Right forelimb (tissue), 1 donor: ENCODE data around the gene BICD1.

Experiments used
- DNase-seq: peaks from one replicate; pipeline ENCODE4 v3.0.0-alpha.2; 2018

Gene BICD1

DNA sequence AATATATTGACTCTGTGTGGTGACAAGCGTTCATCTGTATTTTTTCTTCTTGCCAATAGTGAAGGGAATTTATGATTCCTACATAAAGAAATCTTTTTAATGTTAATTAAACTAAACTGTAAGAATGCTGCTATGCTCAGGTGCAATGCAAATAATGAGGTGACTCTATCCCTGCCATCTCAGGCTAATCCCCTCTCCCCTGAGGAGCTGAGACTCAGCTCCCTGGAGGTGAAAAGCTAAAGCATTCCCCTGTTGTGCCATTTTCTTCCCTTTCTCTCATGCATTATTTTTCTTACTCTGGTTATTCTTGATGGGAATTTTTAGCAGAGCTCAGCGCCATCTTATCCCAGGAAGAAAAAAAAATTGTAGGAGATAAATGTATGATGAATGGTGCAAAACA lies 178.8 kb downstream of the BICD1 start:
- DNase-seq = no peak

DNA sequence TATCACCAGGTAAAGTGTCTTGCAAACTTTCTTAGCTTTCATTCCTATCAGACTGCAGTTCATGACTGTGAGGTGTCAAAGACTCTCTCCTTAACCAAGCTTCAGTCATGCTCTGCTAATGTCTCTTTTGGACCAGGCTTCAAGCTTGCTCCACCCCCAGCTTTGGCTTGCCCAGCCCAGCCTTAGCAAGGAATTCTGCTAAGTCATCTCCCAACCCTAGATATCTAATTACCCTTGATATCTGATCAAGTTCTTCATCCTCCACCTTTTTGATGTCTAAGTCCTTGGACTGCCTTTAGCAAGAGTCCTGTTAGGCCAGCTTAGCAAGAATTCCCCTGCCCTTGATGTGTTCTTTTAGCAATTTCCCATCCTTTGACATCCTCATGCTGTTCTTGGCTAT lies 183.8 kb downstream of the BICD1 start:
- no peak for DNase-seq

DNA sequence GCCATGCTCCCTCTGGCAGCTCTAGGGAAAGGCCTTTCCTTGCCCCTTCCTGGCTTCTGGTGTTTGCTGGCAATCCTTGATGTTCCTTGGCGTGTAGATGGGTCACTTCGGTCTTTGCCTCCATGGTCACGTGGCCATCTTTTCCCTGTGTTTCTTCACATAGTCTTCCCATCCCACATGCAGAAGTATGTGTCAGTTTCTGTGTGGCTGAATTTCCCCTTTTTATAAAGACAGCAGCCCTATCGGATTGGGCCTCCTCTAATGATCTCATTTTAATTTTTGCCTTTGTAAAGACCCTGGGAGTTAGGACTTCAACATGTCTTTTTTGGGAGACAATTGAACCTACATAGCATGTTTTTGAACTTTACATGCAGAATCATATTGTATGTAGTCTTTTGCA lies 185.5 kb downstream of the BICD1 start:
- no peak for DNase-seq

DNA sequence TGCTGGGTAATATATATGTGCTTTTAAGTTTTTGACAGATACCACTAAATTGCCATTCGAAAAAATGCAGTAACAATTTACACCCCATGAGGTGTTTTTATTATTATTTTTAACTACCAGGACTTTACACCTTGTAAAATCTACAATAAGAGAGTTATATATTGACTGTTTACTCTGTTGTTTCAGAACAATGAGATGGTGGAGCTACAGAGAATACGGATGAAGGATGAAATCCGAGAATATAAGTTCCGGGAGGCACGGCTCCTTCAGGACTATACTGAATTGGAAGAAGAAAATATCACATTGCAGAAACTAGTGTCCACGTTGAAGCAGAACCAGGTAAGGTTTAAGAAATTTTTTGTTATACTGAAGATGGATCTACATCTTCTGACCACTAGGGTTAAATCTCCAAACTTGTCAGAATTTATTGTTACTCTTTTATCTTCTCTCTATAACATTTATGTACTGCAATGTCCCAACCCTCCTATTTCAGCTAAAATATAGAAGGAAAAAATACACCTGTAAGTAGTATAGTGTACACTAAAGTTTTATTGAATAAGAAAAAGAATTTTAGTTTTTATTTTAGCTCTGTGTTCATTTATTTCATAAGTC lies 187.3 kb downstream of the BICD1 start:
- DNase-seq = no peak

DNA sequence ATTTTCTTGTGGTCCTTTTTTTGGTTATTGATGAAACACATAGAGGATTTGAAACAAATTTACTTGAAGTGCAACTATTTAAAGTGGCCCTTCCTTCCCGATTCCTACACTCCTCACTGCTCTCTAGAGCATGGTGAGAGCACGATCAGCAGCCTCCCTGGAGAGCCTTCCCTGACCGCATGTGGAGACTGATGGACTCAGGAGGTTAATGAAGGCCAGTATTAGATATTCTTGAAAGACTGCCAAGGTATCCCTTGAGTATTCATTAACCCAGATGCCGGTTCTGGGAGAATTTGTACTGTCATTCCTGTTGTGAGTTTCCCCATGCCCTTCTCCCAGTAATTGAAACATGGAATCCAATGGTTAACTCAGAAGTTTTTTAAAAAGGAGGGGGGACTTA lies 189.9 kb downstream of the BICD1 start:
- DNase-seq = no peak

DNA sequence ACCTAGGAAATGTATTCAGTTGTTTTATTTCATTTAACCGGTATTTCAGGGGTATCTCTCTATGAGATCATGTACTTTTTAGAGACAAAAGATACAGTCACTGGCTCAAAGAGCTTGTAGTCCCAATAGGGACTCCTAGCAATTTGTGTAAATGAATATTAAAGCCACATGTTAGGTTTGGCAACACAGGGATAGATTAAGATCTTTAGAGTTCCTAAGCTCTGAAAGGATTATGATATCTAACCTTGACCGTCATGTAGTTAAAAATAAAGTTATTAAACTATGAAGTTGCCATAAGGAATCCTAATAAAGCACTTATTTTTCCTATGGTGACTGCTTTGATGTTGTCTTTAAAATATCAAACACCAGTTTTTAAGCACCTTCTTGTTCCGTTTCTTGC lies 192.3 kb downstream of the BICD1 start:
- DNase-seq = no peak

DNA sequence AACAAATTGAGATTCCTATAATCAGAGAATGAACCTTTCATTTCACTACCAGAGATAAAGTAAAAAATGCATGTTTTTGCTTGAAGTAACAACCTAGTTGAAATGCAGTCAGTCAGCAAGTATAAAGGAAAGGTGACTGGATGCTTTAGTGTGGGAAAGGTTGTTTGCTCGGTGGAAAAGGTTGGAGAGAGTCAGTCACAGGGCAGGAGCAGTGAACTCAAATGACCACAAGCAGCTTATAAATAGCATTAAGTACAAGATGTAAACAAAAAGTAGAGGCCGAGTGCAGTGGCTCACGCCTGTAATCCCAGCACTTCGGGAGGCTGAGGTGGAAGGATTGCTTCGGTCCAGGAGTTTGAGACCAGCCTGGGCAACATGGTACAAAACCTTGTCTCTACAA lies 194.6 kb downstream of the BICD1 start:
- DNase-seq = no peak

DNA sequence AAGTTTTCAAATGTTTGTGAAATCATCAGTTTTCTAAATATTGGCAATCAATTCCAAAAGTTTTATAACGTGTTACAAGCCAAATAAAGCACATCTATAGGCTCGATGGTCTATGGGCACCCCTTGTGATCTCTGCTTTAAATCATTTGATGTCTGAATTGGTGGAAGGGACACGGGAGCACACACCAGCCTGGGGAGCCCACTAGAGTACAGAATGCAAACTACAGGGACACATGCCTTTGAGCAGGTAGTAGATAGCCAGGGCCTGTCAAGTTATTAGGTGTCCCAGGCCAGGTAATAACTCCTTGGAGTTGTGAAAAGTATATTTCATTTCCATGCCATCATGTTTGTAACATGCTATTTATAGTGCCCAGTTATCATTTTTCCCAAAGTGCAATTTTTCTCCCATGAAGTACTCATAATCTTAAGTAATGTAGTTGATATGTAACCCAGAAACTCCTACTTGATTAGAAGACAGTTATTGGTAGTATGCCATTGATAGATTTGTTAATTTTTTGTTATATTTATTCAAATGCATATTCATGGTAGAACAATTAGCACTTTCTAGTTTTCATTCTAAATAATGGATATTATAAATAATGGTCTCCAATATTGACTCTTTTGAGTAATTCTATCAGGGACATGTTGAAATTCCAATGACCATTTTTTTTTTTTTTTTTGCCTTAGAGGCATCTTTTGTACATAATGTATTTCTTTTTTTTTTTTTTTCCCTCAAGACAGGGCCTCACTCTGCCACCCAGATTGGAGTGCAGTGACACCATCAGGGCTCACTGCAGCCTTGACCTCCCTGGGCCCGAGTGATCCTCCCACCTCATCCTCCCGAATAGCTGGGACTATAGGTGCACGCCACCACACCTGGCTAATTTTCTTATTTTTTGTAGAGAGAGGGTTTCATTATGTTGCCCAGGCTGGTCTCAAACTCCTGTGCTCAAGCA lies 195.8 kb downstream of the BICD1 start:
- DNase-seq = no peak

DNA sequence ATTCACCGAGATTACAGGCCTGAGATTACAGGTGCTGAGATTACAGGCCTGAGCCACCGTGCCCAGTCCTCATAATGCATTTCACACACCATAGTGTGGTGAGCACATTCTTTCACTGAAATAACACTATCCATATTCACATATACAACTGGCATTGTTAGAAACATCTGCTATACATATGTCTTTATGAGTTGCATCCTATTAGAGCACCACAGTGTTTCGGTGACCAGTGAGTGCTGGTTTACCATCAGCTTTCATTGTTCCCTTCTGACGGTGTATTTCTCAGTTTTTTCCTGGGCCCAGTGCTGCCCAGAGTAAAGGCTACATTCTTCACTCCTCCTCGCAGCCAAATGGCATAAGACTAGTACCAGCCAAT lies 196.5 kb downstream of the BICD1 start:
- DNase-seq = no peak

DNA sequence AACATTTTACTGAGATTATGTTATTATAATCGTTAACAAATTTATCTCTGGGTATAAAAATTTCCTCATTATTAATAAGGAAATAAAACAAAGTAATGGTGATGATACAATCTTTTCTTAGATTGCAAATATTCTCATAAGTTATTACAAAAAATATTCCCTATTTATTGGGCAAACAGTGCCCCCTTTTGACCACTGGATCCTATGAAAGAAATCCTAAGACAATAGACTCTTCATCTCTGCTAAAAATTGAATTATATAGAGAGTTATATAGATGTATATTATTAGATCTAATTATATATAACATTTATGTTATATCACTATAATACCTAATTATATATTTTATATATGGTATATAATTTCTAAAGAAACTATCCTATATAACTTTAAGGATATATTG lies 198.5 kb downstream of the BICD1 start:
- no peak for DNase-seq

DNA sequence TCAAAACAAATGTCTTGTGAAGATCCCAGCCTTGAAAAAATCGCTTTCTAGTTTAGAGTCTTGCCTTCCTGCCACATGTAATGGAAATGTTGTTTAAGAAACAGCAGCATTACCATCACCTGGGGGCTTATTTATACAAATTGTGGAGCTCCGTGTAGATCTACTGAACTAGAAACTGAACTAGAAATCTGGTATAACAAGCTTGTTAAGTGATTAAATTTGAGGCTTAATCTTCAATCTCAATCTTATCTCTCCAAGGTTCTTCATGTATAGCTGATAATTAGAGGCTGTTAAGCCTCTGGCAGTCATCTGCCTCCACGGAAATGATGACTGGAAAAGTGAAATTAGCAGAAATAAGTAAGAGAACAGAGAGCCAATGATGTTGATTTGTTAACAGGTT lies 200.7 kb downstream of the BICD1 start:
- no peak for DNase-seq

DNA sequence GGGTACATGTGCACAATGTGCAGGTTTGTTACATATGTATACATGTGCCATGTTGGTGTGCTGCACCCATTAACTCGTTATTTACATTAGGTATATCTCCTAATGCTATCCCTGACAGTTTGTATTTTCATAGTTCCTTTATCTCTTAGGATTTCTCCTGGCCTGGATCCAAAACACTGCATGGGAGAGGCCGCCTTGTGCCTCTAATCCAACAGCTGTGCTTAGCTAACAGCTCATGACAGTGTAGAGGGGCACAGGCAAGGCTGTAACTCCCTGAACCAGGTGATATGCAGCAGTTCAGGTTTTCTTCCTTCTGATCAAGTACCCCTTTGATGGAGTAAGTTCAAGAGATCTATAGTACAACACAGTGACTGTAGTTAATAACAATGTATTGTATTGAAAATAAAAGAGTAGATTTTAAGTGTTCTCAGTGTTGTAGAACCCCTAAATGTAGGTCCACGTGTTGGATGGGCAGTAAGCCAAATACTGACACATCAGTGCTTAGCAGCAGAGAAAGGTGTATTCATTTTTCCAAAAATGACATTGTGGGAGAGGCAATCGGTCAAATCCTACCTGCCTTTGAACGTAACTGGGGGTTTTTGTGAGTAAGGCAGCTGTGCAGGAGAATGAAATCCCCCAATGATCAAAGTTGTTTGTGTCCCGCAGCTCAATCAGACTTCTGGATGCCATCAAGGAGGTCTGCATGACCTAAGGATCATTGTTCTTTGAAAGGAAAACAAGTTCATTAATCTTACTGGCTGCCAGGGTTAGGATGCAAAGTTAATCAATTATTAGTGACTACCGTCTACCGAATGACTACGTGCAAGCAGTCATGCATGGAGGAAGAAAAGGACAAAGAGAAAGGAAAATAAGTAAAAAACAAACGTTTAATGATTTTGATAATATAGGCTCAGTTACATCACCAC lies 203.4 kb downstream of the BICD1 start:
- no peak for DNase-seq

DNA sequence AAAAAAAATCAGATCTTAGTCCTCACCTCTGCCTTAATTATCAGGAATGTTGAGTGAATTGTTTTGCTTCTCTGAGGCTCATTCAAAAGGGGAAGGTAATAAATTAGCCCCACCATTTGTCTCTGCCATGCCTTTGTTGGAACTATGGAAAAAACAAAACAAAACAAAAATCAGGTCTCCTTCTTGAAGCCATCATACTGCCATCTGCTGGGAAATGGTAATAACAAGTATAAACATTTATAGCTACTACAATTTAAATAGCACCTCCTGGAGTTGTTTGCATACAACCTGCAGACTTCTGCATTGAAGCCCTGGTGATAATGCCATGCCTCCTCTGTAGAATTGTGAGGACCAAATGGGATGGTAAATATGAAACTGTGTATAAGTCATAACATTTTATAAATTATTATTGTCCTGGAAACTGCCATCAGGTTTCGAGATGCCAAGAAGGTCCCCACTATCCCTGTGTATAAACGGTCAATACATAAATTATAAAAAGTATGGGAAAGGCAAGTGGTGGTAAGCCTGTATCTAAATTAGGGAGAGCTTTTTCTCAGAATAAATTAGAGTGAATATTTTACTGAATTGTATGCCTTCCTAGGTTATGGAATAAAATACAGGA lies 205.5 kb downstream of the BICD1 start:
- DNase-seq = no peak

DNA sequence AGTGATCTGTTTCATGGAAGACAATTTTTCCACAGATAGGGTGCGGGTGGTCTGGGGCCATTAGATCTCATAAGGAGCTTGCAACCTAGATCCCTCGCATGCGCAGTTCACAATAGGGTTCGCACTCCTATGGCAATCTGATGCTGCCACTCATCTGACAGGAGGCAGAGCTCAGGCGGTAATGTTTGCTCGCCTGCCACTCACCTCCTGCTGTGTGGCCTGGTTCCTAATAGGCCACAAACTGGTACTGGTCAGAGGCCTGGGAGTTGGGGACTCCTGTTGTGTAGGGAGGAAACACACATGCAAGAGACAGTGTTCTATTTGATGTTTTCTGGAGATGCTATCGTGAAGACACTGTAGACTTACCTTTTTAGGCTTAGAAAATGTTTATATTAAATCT lies 215.7 kb downstream of the BICD1 start:
- no peak for DNase-seq

DNA sequence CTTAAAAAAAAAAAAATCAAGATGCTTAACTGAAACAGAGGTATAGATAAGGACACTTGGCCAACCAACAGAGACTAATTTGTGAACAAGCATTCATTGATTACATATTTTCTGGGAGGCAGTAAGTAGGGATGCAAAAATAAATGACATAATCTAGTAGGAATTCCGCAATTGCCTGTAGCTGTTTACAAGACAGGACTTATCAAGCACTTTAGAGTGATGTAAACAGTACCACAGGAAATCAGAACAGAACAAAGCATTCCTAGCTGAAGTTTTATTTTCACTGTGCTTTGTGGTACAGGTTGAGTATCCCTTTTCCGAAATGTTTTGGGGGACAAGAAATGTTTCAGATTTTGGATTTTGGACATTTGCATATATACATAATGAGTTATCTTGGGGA lies 224.5 kb downstream of the BICD1 start:
- DNase-seq = no peak

DNA sequence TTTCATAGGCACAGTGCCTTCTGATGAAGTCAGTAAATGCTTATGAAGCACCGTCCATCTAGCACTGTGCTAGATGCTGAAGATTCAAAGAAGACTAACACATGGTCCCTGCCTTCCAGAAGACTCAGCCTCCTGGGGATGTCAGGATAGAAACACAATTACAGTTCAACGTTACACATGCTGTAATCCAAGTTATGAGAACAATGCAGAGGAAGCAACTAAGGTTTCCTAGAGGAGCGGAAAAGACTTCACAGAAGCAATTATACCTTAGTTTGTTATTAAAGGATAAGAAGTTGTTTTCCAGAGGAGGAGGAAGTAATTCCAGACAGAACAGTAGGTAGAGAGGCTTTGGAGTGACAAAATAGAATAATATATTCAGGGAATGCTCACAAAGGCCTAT lies 225.8 kb downstream of the BICD1 start:
- DNase-seq = no peak

DNA sequence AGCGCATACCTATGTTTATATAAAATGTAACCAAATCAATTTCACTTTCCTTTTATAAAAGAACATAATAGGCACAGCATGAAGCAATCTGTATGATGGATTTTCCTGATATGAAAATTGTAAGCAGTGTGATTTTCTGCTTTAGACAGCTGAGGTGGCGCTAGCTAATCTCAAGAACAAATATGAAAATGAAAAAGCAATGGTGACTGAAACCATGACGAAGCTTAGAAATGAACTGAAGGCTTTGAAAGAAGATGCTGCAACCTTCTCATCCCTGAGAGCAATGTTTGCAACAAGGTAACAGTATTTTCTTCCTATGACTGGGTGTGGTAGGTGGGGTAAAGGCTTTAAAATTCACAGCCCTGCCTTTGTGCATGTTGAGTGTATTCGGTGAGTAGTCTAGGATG lies 227.7 kb downstream of the BICD1 start:
- DNase-seq = no peak

DNA sequence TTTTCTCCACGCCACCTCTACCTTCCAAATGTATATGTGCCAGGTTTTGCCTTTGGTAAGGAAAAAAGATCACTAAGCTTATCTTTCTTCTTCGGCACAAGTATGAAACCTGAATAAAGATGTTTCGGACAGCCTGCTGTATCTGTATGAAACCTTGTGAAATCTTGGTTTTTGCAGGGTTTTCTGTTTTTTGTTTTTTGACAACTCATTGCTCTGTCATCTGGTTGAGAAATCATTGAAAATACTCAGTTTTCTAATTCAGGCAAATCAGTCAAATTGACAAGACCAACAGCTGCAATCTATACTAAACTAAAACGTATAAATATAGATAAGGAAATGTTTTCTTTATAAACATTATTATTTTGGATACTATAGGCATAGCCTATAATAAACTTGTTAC lies 229.6 kb downstream of the BICD1 start:
- DNase-seq = no peak

DNA sequence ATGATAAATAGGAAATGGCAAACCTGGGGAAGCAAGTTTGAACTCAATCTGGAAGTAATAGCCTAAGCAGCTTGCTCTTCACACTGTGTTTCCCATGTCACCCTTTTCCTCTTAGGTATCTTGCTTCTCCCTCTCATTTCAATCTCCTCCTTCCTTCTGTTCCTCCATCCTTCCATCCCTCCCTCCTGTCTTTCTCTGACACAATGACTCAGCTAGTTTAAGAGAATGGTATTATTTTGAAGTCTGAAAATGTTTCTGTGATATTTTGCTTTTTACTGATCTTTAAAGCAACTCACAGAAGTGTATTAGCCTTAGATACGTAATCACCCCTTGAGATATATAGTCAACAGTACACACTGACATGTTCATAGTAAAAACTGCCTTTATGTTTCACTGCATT lies 236.8 kb downstream of the BICD1 start:
- no peak for DNase-seq

DNA sequence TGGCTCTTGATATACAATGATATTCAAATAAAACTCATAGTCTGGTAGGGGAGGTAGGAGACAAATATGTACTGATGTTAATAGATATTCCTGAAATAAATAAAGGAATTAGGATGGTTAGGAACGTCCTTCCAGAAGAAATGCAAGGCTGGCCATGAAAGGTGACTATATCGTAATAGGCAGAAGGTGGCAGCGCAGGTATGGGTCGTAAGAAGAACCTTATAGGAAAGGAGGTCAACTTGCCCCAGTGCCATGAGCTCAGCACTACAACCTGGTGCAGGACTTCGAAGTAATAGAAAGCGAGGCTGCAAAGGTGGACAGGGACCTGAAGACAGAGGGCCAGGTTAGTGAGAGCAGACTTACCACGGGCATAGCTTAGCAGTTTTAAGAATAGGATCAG lies 237.4 kb downstream of the BICD1 start:
- DNase-seq = no peak

DNA sequence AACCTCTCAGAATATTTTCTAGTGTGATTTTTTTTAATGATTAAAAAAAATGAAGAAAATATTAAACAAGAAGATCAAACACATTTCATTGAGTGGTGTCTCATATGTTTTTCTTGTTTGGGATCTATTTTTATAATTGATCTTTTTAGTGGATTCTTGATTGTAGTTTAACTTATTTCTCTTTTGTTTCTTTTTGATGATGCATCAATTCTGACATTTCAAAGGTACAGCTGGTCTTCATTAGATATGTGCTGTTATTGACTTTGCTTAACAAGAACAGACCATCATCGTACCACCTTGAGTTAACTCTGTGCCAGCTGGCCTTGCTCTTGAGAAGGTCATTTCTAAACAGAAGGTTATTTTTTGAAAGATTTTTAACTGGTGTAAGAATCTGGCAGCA lies 246.9 kb downstream of the BICD1 start:
- DNase-seq = no peak

DNA sequence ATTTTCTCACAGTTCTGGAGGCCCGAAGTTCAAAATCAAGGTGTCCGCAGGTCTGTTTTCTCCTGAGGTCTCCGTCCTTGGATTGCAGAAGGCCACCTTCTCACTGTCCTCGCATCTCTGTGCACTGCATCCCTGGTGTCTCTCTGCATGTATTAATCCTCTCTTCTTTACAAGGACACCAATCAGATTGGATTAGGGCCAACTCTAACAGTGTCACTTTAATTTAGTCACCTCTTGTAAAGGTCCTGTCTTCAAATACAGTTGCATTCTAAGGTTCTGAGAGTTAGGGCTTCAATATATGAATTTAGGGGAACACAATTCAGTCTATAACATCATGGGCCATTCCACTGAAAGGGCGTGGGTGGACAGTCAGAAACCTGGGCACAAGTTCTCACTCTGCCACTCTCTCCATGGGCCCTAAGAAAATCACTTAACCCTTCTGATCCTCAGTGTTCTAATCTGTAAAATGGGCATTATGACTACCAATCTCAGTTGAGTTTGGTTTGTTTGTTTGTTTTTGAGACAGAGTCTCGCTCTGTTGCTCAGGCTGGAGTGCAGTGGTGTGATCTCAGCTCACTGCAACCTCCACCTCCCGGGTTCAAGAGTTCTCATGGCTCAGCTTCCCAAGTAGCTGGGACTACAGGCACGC lies 251.1 kb downstream of the BICD1 start:
- no peak for DNase-seq

DNA sequence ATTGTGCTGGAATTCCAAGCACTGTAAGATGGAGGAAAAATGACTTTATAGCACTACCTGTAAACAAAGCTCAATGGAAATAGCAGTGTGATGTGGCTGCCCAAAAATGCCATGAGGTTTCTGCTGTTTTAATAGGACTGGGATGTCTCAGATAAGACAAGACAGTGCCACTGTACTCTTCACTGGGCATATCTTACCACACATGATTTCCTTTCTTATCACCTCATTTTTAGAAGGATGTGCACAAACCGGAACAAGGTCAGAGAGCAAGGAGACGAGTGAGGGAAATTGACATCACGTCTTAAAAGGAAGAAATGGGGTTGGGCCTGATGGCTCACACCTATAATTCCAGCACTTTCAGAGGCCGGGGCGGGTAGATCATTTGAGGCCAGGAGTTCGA lies 254.3 kb downstream of the BICD1 start:
- no peak for DNase-seq
